Esophagus squamous epithelium (tissue), 4 donors: ENCODE data around the gene NUP85.

ENCODE experiments used
- POLR2A ChIP-seq, 4 donors: fragments of 450-650 bp; IDR thresholded peaks; one replicate each; pipeline ENCODE4 v1.6.1; 2017; ENCODE audit warnings: antibody characterized with exemption in 4 of 4, mild to moderate bottlenecking in 4 of 4, moderate library complexity in 3 of 4
- TF ChIP-seq, protein P1 (sequence below), 6 experiments: fragments of 450-650 bp in 4 of 6; fragments of 200-600 bp in 2 of 6; sonication (generic) in 2 of 6; IDR thresholded peaks; one replicate each; pipeline ENCODE4 v1.5.1; 2016 to 2019; ENCODE audit warnings: antibody characterized with exemption in 6 of 6, mild to moderate bottlenecking in 4 of 6, moderate library complexity in 4 of 6

- TF ChIP-seq, protein P1, sequence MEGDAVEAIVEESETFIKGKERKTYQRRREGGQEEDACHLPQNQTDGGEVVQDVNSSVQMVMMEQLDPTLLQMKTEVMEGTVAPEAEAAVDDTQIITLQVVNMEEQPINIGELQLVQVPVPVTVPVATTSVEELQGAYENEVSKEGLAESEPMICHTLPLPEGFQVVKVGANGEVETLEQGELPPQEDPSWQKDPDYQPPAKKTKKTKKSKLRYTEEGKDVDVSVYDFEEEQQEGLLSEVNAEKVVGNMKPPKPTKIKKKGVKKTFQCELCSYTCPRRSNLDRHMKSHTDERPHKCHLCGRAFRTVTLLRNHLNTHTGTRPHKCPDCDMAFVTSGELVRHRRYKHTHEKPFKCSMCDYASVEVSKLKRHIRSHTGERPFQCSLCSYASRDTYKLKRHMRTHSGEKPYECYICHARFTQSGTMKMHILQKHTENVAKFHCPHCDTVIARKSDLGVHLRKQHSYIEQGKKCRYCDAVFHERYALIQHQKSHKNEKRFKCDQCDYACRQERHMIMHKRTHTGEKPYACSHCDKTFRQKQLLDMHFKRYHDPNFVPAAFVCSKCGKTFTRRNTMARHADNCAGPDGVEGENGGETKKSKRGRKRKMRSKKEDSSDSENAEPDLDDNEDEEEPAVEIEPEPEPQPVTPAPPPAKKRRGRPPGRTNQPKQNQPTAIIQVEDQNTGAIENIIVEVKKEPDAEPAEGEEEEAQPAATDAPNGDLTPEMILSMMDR (IDR thresholded peaks at IDR 0.05): no peak
- no peak for TF ChIP-seq POLR2A (IDR thresholded peaks at IDR 0.05)
Observed at GRCh38 chr17:75237100-75238014, 31.9 kb downstream of the NUP85 start.
